ENCODE measurements around the gene KRT9.
"Not testable (repeated sequence)": the region's sequence is repeated elsewhere in the genome, so short reads cannot be mapped to it uniquely, and the experiment has no call there.

Gene KRT9

GRCh38 chr17:41600318-41600717 is 28.5 kb upstream of the KRT9 start:
- no peak for DNase-seq
- ATAC-seq = no peak

GRCh38 chr17:41599680-41600079 is 27.8 kb upstream of the KRT9 start:
- DNase-seq (no peak), ATAC-seq (no peak)

GRCh38 chr17:41595585-41595984 is 23.7 kb upstream of the KRT9 start:
- no peak for DNase-seq
- ATAC-seq = no peak

- DNase-seq (no peak), ATAC-seq (no peak)
These were observed 22.6 kb upstream of the KRT9 start for GRCh38 chr17:41594363-41594915.

- no peak for DNase-seq
- no peak for ATAC-seq
These were observed 21.6 kb upstream of the KRT9 start for GRCh38 chr17:41593306-41593981.

GRCh38 chr17:41592601-41593305 is 20.9 kb upstream of the KRT9 start:
- no peak for DNase-seq
- ATAC-seq = no peak

GRCh38 chr17:41589301-41589700 is 17.4 kb upstream of the KRT9 start:
- DNase-seq = no peak
- ATAC-seq = no peak

GRCh38 chr17:41588126-41588810 is 16.4 kb upstream of the KRT9 start:
- no peak for ATAC-seq
- no peak for DNase-seq

GRCh38 chr17:41586863-41587495 is 15.1 kb upstream of the KRT9 start, which contains the start of gene KRT14:
TSS of gene KRT14 (minus strand) at chr17:41586895. CDS start at chr17:41586834, 61 bp downstream.
- DNase-seq (no peak), ATAC-seq (no peak)

GRCh38 chr17:41585301-41586056 is 13.6 kb upstream of the KRT9 start:
- DNase-seq (no peak), ATAC-seq (no peak)

- not testable (repeated sequence) for ATAC-seq, DNase-seq
These were observed 12.6 kb upstream of the KRT9 start for GRCh38 chr17:41584331-41584927.

- no peak for DNase-seq
- ATAC-seq = no peak
These were observed 11.6 kb upstream of the KRT9 start for GRCh38 chr17:41583137-41584127.

- not testable (repeated sequence) for DNase-seq, ATAC-seq
These were observed 10.5 kb upstream of the KRT9 start for GRCh38 chr17:41582061-41582968.

- no peak for DNase-seq
- ATAC-seq = no peak
These were observed 9.7 kb upstream of the KRT9 start for GRCh38 chr17:41581366-41582060.

- ATAC-seq (no peak), DNase-seq (no peak)
These were observed 9.0 kb upstream of the KRT9 start for GRCh38 chr17:41580687-41581365.

- DNase-seq = no peak
- no peak for ATAC-seq
These were observed 8.4 kb upstream of the KRT9 start for GRCh38 chr17:41580244-41580575.

GRCh38 chr17:41579484-41580243 is 7.8 kb upstream of the KRT9 start:
- DNase-seq = peak; percentile 80
- ATAC-seq = peak; percentile 89
